HCT116 (cell line): ENCODE data around the gene KCNV2.

Experiments used
- EZH2phosphoT487 ChIP-seq: fragments of 200-600 bp; IDR thresholded peaks from 2 replicates; pipeline ENCODE4 v1.6.1; 2018; ENCODE audit warnings: antibody characterized with exemption, borderline replicate concordance
- POLR2A ChIP-seq: IDR thresholded peaks from 2 replicates; pipeline ENCODE4 v1.7.0; 2011; ENCODE audit warnings: borderline replicate concordance; ENCODE audit not compliant: insufficient read depth, insufficient read length; ENCODE audit errors: extremely low read depth
- POLR2AphosphoS5 ChIP-seq: IDR thresholded peaks from 2 replicates; pipeline ENCODE4 v1.6.1; 2011; ENCODE audit warnings: mild to moderate bottlenecking, low read depth, low read length, moderate library complexity
- YY1 ChIP-seq: IDR thresholded peaks from 2 replicates; pipeline ENCODE4 v1.6.1; 2011; ENCODE audit warnings: low read length, low read depth, moderate library complexity, mild to moderate bottlenecking; ENCODE audit not compliant: insufficient replicate concordance; ENCODE audit errors: extremely low read depth
- TF ChIP-seq, protein P1 (sequence below): IDR thresholded peaks from 2 replicates; pipeline ENCODE4 v1.6.1; 2011; ENCODE audit warnings: mild to moderate bottlenecking, low read length, moderate library complexity; ENCODE audit not compliant: insufficient replicate concordance; ENCODE audit errors: extremely low read depth

DNA sequence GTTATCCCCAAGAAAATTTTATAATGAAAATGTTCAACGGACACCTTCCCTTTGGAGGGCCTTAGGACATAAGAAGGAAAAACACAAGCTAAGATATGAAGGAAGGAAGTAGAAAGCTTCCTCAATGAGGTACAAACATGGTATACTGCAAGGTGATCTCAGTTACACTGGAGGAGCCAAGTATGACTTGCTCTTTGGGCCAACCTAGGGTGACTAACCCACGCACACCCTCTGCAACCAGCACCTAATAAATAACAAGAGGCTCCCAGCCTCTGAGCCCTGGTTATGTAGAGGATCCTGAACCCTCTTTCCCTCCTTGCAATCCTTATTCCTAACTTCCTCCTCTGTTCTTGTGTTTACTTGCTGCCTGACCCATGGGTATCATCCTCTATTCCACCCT, 38.3 kb upstream of the KCNV2 start:
- TF ChIP-seq, protein P1, sequence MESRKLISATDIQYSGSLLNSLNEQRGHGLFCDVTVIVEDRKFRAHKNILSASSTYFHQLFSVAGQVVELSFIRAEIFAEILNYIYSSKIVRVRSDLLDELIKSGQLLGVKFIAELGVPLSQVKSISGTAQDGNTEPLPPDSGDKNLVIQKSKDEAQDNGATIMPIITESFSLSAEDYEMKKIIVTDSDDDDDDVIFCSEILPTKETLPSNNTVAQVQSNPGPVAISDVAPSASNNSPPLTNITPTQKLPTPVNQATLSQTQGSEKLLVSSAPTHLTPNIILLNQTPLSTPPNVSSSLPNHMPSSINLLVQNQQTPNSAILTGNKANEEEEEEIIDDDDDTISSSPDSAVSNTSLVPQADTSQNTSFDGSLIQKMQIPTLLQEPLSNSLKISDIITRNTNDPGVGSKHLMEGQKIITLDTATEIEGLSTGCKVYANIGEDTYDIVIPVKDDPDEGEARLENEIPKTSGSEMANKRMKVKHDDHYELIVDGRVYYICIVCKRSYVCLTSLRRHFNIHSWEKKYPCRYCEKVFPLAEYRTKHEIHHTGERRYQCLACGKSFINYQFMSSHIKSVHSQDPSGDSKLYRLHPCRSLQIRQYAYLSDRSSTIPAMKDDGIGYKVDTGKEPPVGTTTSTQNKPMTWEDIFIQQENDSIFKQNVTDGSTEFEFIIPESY: no peak
- TF ChIP-seq POLR2A (no peak), POLR2AphosphoS5 (no peak), YY1 (no peak), EZH2phosphoT487 (no peak)
